ENCODE results near the gene MAN2A1. TPM values are rescaled to one million over a fixed set of nuclear protein-coding genes. Genes with fewer than 3 reads are reported as not detected.

MAN2A1 gene
- total RNA-seq, 2 donors from 2014 or later = 60.7 to 62.1 TPM

- Histone ChIP-seq H3K9me3 (ENCODE audit: control insufficient read depth, low read length) (peaks cover 18% of the 10 kb centered on the region), H3K36me3 (ENCODE audit: control insufficient read depth, insufficient read depth, low read length) (peaks cover 17% of the 10 kb centered on the region), H3K4me1 (ENCODE audit: control insufficient read depth, insufficient read depth, low read length) (no peaks in the 10 kb centered on the region), H3K27me3 (ENCODE audit: control insufficient read depth, insufficient read depth, low read length, poor library complexity, severe bottlenecking) (no peaks in the 10 kb centered on the region), H3K9ac (ENCODE audit: extremely low read depth, low read length, poor library complexity, severe bottlenecking) (no peak overlapping the region), H3K27ac (ENCODE audit: low read depth, low read length) (no peak overlapping the region), H3K4me3 (ENCODE audit: low read length) (no peak overlapping the region)
- no peak overlapping the region for H3K27ac Mint-ChIP-seq
- peaks cover 3% of the 10 kb centered on the region for H3K4me1 Mint-ChIP-seq
- no peak for DNase-seq
- 97% methylated on average over 1 of the region's 1 CpG; no CpG with 5 or more reads in 1 of the 2 experiments for WGBS, 2 experiments (ENCODE audit: insufficient coverage in 1 of 2, insufficient read length in 1 of 2)
- peaks cover 12% of the 10 kb centered on the region for H3K9me3 Mint-ChIP-seq
- H3K27me3 Mint-ChIP-seq (ENCODE audit: insufficient read depth) = no peaks in the 10 kb centered on the region
- no peak overlapping the region for H3K4me3 Mint-ChIP-seq
- peaks cover 30% of the 10 kb centered on the region for H3K36me3 Mint-ChIP-seq (ENCODE audit: low read depth)
- TF ChIP-seq CTCF (conservative IDR thresholded peaks at IDR 0.05) = no peak
Observed at GRCh38 chr5:109762821-109763220, 73.1 kb downstream of the MAN2A1 start.

- H3K27ac ChIP-seq (ENCODE audit: low read depth, low read length) = no peak overlapping the region
- no peak overlapping the region for H3K4me3 ChIP-seq (ENCODE audit: low read length)
- H3K4me3 Mint-ChIP-seq = no peak overlapping the region
- H3K36me3 ChIP-seq (ENCODE audit: control insufficient read depth, insufficient read depth, low read length) = peaks cover 35% of the 10 kb centered on the region
- H3K27me3 ChIP-seq (ENCODE audit: control insufficient read depth, insufficient read depth, low read length, poor library complexity, severe bottlenecking) = no peaks in the 10 kb centered on the region
- no peak overlapping the region for H3K27ac Mint-ChIP-seq
- TF ChIP-seq CTCF (conservative IDR thresholded peaks at IDR 0.05) = no peak
- no peaks in the 10 kb centered on the region for H3K27me3 Mint-ChIP-seq (ENCODE audit: insufficient read depth)
- H3K4me1 ChIP-seq (ENCODE audit: control insufficient read depth, insufficient read depth, low read length) = no peaks in the 10 kb centered on the region
- H3K9me3 Mint-ChIP-seq = no peaks in the 10 kb centered on the region
- H3K9me3 ChIP-seq (ENCODE audit: control insufficient read depth, low read length) = peaks cover 8% of the 10 kb centered on the region
- DNase-seq = no peak
- H3K4me1 Mint-ChIP-seq = peaks cover 8% of the 10 kb centered on the region
- H3K36me3 Mint-ChIP-seq (ENCODE audit: low read depth) = peaks cover 30% of the 10 kb centered on the region
- no peak overlapping the region for H3K9ac ChIP-seq (ENCODE audit: extremely low read depth, low read length, poor library complexity, severe bottlenecking)
- 87 to 98% methylated on average over 3 to 4 of the region's 4 CpGs for WGBS, 2 experiments (ENCODE audit: insufficient coverage in 1 of 2, insufficient read length in 1 of 2)
Observed at GRCh38 chr5:109767184-109767995, 77.7 kb downstream of the MAN2A1 start.

GRCh38 chr5:109767997-109768396, 78.3 kb downstream of the MAN2A1 start:
- 90 to 97% methylated on average over 2 to 4 of the region's 4 CpGs for WGBS, 2 experiments (ENCODE audit: insufficient coverage in 1 of 2, insufficient read length in 1 of 2)
- Histone ChIP-seq H3K9me3 (ENCODE audit: control insufficient read depth, low read length) (peaks cover 2% of the 10 kb centered on the region), H3K27me3 (ENCODE audit: control insufficient read depth, insufficient read depth, low read length, poor library complexity, severe bottlenecking) (no peaks in the 10 kb centered on the region), H3K36me3 (ENCODE audit: control insufficient read depth, insufficient read depth, low read length) (peaks cover 33% of the 10 kb centered on the region), H3K4me1 (ENCODE audit: control insufficient read depth, insufficient read depth, low read length) (no peaks in the 10 kb centered on the region), H3K4me3 (ENCODE audit: low read length) (no peak overlapping the region), H3K27ac (ENCODE audit: low read depth, low read length) (no peak overlapping the region), H3K9ac (ENCODE audit: extremely low read depth, low read length, poor library complexity, severe bottlenecking) (no peak overlapping the region)
- Mint-ChIP-seq H3K36me3 (ENCODE audit: low read depth) (peaks cover 28% of the 10 kb centered on the region), H3K27ac (no peak overlapping the region), H3K4me1 (peaks cover 8% of the 10 kb centered on the region), H3K4me3 (no peak overlapping the region), H3K27me3 (ENCODE audit: insufficient read depth) (no peaks in the 10 kb centered on the region), H3K9me3 (no peaks in the 10 kb centered on the region)
- DNase-seq = no peak
- TF ChIP-seq CTCF (conservative IDR thresholded peaks at IDR 0.05) = no peak
